Neuronal stem cell (in vitro differentiated cells): ENCODE results near the gene HERC6.

Experiments
- DNase-seq: peaks from one replicate; pipeline ENCODE4 v3.0.0-alpha.2; 2013; ENCODE audit warnings: low spot score
- H2AFZ ChIP-seq: one replicate; pipeline ENCODE4 v1.6.1; 2013; ENCODE audit warnings: mild to moderate bottlenecking, low read length, inconsistent platforms
- H2AK5ac ChIP-seq: 2 replicates; pipeline ENCODE4 v1.6.1; 2013; ENCODE audit warnings: low read depth, mild to moderate bottlenecking, inconsistent platforms, low read length, moderate library complexity, mixed read lengths
- H2BK120ac ChIP-seq: 2 replicates; pipeline ENCODE4 v1.6.1; 2013; ENCODE audit warnings: low read depth, mild to moderate bottlenecking, inconsistent platforms, low read length, moderate library complexity, mixed read lengths
- H2BK12ac ChIP-seq: one replicate; pipeline ENCODE4 v1.6.1; 2013; ENCODE audit warnings: low read length, inconsistent platforms
- H2BK15ac ChIP-seq: 2 replicates; pipeline ENCODE4 v1.6.1; 2013; ENCODE audit warnings: mild to moderate bottlenecking, low read length, inconsistent platforms, mixed read lengths
- H2BK5ac ChIP-seq: one replicate; pipeline ENCODE4 v1.6.1; 2013; ENCODE audit warnings: inconsistent platforms, mild to moderate bottlenecking, low read length, moderate library complexity
- H3K14ac ChIP-seq: one replicate; pipeline ENCODE4 v1.6.1; 2013; ENCODE audit warnings: low read length, inconsistent platforms
- H3K18ac ChIP-seq: 2 replicates; pipeline ENCODE4 v1.6.1; 2013; ENCODE audit warnings: low read length, inconsistent platforms
- H3K23ac ChIP-seq: 2 replicates; pipeline ENCODE4 v1.6.1; 2013; ENCODE audit warnings: low read depth, mild to moderate bottlenecking, mixed read lengths, low read length, inconsistent platforms; ENCODE audit not compliant: poor library complexity
- H3K27ac ChIP-seq: replicated peaks from 3 replicates; pipeline ENCODE4 v1.5.1; 2013; ENCODE audit warnings: low read length, inconsistent platforms
- H3K27me3 ChIP-seq, 3 experiments: 2 replicates each; pipeline ENCODE4 v1.6.1; 2013; ENCODE audit warnings: low read length in 3 of 3, mild to moderate bottlenecking in 2 of 3, inconsistent platforms in 1 of 3, low read depth in 1 of 3, mixed read lengths in 1 of 3, moderate library complexity in 1 of 3; ENCODE audit not compliant: control insufficient read depth in 3 of 3, insufficient read depth in 3 of 3
- H3K36me3 ChIP-seq, 2 donors: replicated peaks in 1 of 2; 2 replicates each; pipeline ENCODE4 v1.6.1; 2013; ENCODE audit warnings: low read length in 2 of 2; ENCODE audit not compliant: control insufficient read depth in 2 of 2, insufficient read depth in 2 of 2
- H3K4ac ChIP-seq: 2 replicates; pipeline ENCODE4 v1.6.1; 2013; ENCODE audit warnings: inconsistent platforms, mild to moderate bottlenecking, low read length, moderate library complexity
- H3K4me1 ChIP-seq, 2 donors: 1 replicate in 1 of 2; 2 replicates in 1 of 2; pipeline ENCODE4 v1.6.1; 2013; ENCODE audit warnings: low read length in 2 of 2, low read depth in 1 of 2; ENCODE audit not compliant: control insufficient read depth in 2 of 2, insufficient read depth in 1 of 2
- H3K4me2 ChIP-seq: one replicate; pipeline ENCODE4 v1.6.1; 2013; ENCODE audit warnings: mild to moderate bottlenecking, low read length, inconsistent platforms; ENCODE audit not compliant: insufficient read depth, poor library complexity, severe bottlenecking
- H3K4me3 ChIP-seq, 2 donors: 2 replicates each; pipeline ENCODE4 v1.5.1; 2013; ENCODE audit warnings: low read length in 2 of 2, mild to moderate bottlenecking in 2 of 2, inconsistent platforms in 1 of 2, moderate library complexity in 1 of 2
- H3K79me1 ChIP-seq: one replicate; pipeline ENCODE4 v1.6.1; 2013; ENCODE audit warnings: low read depth, mild to moderate bottlenecking, inconsistent platforms, low read length, moderate library complexity
- H3K9ac ChIP-seq: one replicate; pipeline ENCODE4 v1.6.1; 2013; ENCODE audit warnings: mild to moderate bottlenecking, low read depth, low read length, inconsistent platforms; ENCODE audit not compliant: poor library complexity
- H3K9me3 ChIP-seq, 2 donors: replicated peaks in 1 of 2; 2 replicates each; pipeline versions ENCODE3 to v1.6.1; 2013; ENCODE audit warnings: low read length in 2 of 2, mild to moderate bottlenecking in 2 of 2, inconsistent platforms in 1 of 2, low read depth in 1 of 2, mixed read lengths in 1 of 2, moderate library complexity in 1 of 2; ENCODE audit not compliant: control insufficient read depth in 2 of 2, insufficient read depth in 1 of 2
- H4K8ac ChIP-seq: one replicate; pipeline ENCODE4 v1.6.1; 2013; ENCODE audit warnings: low read depth, mild to moderate bottlenecking, inconsistent platforms, low read length, moderate library complexity
- H4K91ac ChIP-seq: one replicate; pipeline ENCODE4 v1.6.1; 2013; ENCODE audit warnings: low read length, low read depth, mild to moderate bottlenecking, inconsistent platforms; ENCODE audit not compliant: poor library complexity
- WGBS, 2 donors: extraction: QIAGEN DNeasy Blood & Tissue Kit; methylation state at CpG; one replicate each; pipeline ENCODE4 v1.1.7; 2013; ENCODE audit warnings: missing lambda C conversion rate in 2 of 2, mixed read lengths in 1 of 2; ENCODE audit not compliant: insufficient read length in 2 of 2, insufficient replicate concordance in 1 of 2; ENCODE audit errors: extremely low coverage in 2 of 2; 5-methylcytosine and 5-hydroxymethylcytosine counted together

HERC6 gene

GRCh38 chr4:88441696-88442095 lies 63.0 kb downstream of the HERC6 start:
- no peaks in the 10 kb centered on the region for H3K4me1 ChIP-seq
- no peak overlapping the region for H2AK5ac ChIP-seq
- no peak overlapping the region for H3K23ac ChIP-seq
- H3K4me2 ChIP-seq = no peak overlapping the region
- H3K36me3 ChIP-seq = no peaks in the 10 kb centered on the region
- H3K4me3 ChIP-seq = no peak overlapping the region
- no peak overlapping the region for H2BK15ac ChIP-seq
- no peak overlapping the region for H4K91ac ChIP-seq
- no peak overlapping the region for H4K8ac ChIP-seq
- H2BK12ac ChIP-seq = no peak overlapping the region
- H2BK120ac ChIP-seq = no peak overlapping the region
- H2AFZ ChIP-seq = no peak overlapping the region
- no peak for DNase-seq
- H3K27me3 ChIP-seq = no peaks in the 10 kb centered on the region
- H3K79me1 ChIP-seq = no peaks in the 10 kb centered on the region
- no peak overlapping the region for H3K9ac ChIP-seq
- no peaks in the 10 kb centered on the region for H3K9me3 ChIP-seq
- no peak overlapping the region for H3K4ac ChIP-seq
- H3K18ac ChIP-seq = no peak overlapping the region
- H2BK5ac ChIP-seq = no peak overlapping the region
- no peak overlapping the region for H3K27ac ChIP-seq
- H3K14ac ChIP-seq = no peak overlapping the region

- no peak overlapping the region for H2BK15ac ChIP-seq
- H2BK12ac ChIP-seq = no peak overlapping the region
- H3K27ac ChIP-seq = no peak overlapping the region
- no peak overlapping the region for H4K91ac ChIP-seq
- H3K23ac ChIP-seq = no peak overlapping the region
- H3K14ac ChIP-seq = no peak overlapping the region
- H3K79me1 ChIP-seq = no peaks in the 10 kb centered on the region
- H4K8ac ChIP-seq = no peak overlapping the region
- no peak for DNase-seq
- no peak overlapping the region for H2BK120ac ChIP-seq
- no peak overlapping the region for H3K4ac ChIP-seq
- H3K18ac ChIP-seq = no peak overlapping the region
- H3K4me1 ChIP-seq = no peaks in the 10 kb centered on the region
- H3K27me3 ChIP-seq = no peaks in the 10 kb centered on the region
- H3K4me3 ChIP-seq = no peak overlapping the region
- no peak overlapping the region for H3K9ac ChIP-seq
- no CpG with 5 or more reads among the region's 1 CpG for WGBS, 2 donors
- H2BK5ac ChIP-seq = no peak overlapping the region
- H3K9me3 ChIP-seq = no peaks in the 10 kb centered on the region
- no peak overlapping the region for H2AK5ac ChIP-seq
- no peak overlapping the region for H3K4me2 ChIP-seq
- no peaks in the 10 kb centered on the region for H3K36me3 ChIP-seq
- no peak overlapping the region for H2AFZ ChIP-seq
These were observed 64.1 kb downstream of the HERC6 start for GRCh38 chr4:88442689-88443191.

GRCh38 chr4:88443486-88443885 lies 64.8 kb downstream of the HERC6 start:
- H2AFZ ChIP-seq = no peak overlapping the region
- no peak overlapping the region for H3K9ac ChIP-seq
- WGBS, 2 donors = no CpG with 5 or more reads among the region's 5 CpGs
- H2BK120ac ChIP-seq = no peak overlapping the region
- no peak for DNase-seq
- H3K4me1 ChIP-seq = no peaks in the 10 kb centered on the region
- no peak overlapping the region for H2BK15ac ChIP-seq
- no peak overlapping the region for H3K4me3 ChIP-seq
- H3K9me3 ChIP-seq = no peaks in the 10 kb centered on the region
- H3K23ac ChIP-seq = no peak overlapping the region
- H3K14ac ChIP-seq = no peak overlapping the region
- H3K79me1 ChIP-seq = no peaks in the 10 kb centered on the region
- H2AK5ac ChIP-seq = no peak overlapping the region
- no peak overlapping the region for H2BK12ac ChIP-seq
- no peak overlapping the region for H3K27ac ChIP-seq
- no peak overlapping the region for H3K4me2 ChIP-seq
- H3K18ac ChIP-seq = no peak overlapping the region
- no peaks in the 10 kb centered on the region for H3K27me3 ChIP-seq
- no peaks in the 10 kb centered on the region for H3K36me3 ChIP-seq
- H4K8ac ChIP-seq = no peak overlapping the region
- H3K4ac ChIP-seq = no peak overlapping the region
- H4K91ac ChIP-seq = no peak overlapping the region
- H2BK5ac ChIP-seq = no peak overlapping the region

GRCh38 chr4:88445252-88445651 lies 66.6 kb downstream of the HERC6 start:
- H4K8ac ChIP-seq = no peak overlapping the region
- H4K91ac ChIP-seq = no peak overlapping the region
- H3K9me3 ChIP-seq = no peaks in the 10 kb centered on the region
- H3K4ac ChIP-seq = no peak overlapping the region
- no peak overlapping the region for H3K4me2 ChIP-seq
- no CpG with 5 or more reads among the region's 4 CpGs for WGBS, 2 donors
- H3K4me3 ChIP-seq = no peak overlapping the region
- H3K36me3 ChIP-seq = no peaks in the 10 kb centered on the region
- DNase-seq = no peak
- no peak overlapping the region for H2AK5ac ChIP-seq
- no peak overlapping the region for H3K18ac ChIP-seq
- H2BK5ac ChIP-seq = no peak overlapping the region
- no peaks in the 10 kb centered on the region for H3K27me3 ChIP-seq
- H2BK15ac ChIP-seq = no peak overlapping the region
- H3K23ac ChIP-seq = no peak overlapping the region
- H2AFZ ChIP-seq = no peak overlapping the region
- H3K27ac ChIP-seq = no peak overlapping the region
- H3K4me1 ChIP-seq = no peaks in the 10 kb centered on the region
- H2BK12ac ChIP-seq = no peak overlapping the region
- H3K14ac ChIP-seq = no peak overlapping the region
- no peaks in the 10 kb centered on the region for H3K79me1 ChIP-seq
- H2BK120ac ChIP-seq = no peak overlapping the region
- no peak overlapping the region for H3K9ac ChIP-seq
